GM19238 (cell line): Measurements from ENCODE around the gene F7.

Experiments used
- DNase-seq: peaks from one replicate; pipeline ENCODE4 v3.0.0; 2011; ENCODE audit warnings: low spot score; ENCODE audit not compliant: insufficient read length

F7 gene

GRCh38 chr13:113169277-113170272 lies 64.0 kb downstream of the F7 start:
- DNase-seq: no peak
